Adipose tissue (tissue), 3 donors: ENCODE measurements around the gene TBC1D17. TPM values are rescaled to one million over a fixed set of nuclear protein-coding genes. Genes with fewer than 3 reads are reported as not detected.

Experiments used
- H3K27ac ChIP-seq: one replicate; pipeline ENCODE4 v1.5.1; 2013; ENCODE audit warnings: low read depth, low read length
- WGBS, 3 donors: extraction: QIAGEN DNeasy Blood & Tissue Kit; methylation state at CpG; one replicate each; pipeline ENCODE4 v1.1.7; 2013; 5-methylcytosine and 5-hydroxymethylcytosine counted together
- polyA plus RNA-seq, 3 donors: library from polyadenylated mRNA; stranded (reverse); fragments of 200-250 nt; gene quantifications; one replicate each; pipeline ENCODE4 v1.2.3, GENCODE V29; 2013
- donor health status: healthy with polysubstance abuse.
- donor health status: Bipolar disorder and iron deficiency.
- donor health status: healthy.

The TBC1D17 gene
- polyA plus RNA-seq, 3 donors = 35.7 to 46.6 (median 37.0) TPM

DNA sequence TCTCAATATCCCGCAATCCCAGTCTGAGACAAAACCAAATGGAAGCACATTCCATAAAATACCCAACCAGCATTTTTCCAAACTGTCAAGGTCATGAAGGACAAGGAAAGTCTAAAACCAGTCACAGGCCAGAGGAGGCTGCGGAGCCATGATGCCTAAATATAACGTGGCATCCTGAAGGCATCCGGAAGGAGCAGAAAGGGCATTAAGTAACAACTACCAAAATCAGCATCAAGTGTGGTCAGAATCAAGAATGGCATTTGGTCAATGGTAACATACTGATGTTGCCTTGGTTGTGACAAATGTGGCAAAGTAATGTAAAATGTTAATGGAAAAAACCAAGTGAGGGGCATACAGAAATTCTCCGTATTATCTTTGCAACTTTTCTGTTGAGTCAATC is 48.0 kb downstream of the TBC1D17 start:
- 96 to 97% (median 97%) methylated on average over 5 of the region's 5 CpGs for WGBS, 3 donors
- H3K27ac ChIP-seq = no peak overlapping the region

DNA sequence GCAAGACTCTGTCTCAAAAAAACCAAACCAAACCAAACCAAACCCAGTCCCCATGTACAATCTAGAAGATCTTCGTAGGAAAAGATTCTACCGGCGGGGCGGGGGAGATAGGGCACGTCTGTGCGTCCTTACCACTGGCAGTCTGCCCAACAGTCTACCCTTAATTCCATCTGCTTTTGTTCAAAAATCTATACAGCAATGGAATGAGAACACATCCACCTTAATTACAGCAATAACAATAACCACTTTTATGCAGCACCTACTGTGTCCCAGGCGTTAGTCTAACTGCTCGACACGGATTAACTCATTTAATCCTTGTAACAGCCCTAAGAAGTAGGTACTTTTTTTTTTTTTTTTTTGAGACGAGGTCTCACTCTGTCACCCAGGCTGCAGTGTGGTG is 49.0 kb downstream of the TBC1D17 start:
- no peak overlapping the region for H3K27ac ChIP-seq
- 91 to 93% (median 93%) methylated on average over 10 of the region's 10 CpGs for WGBS, 3 donors

DNA sequence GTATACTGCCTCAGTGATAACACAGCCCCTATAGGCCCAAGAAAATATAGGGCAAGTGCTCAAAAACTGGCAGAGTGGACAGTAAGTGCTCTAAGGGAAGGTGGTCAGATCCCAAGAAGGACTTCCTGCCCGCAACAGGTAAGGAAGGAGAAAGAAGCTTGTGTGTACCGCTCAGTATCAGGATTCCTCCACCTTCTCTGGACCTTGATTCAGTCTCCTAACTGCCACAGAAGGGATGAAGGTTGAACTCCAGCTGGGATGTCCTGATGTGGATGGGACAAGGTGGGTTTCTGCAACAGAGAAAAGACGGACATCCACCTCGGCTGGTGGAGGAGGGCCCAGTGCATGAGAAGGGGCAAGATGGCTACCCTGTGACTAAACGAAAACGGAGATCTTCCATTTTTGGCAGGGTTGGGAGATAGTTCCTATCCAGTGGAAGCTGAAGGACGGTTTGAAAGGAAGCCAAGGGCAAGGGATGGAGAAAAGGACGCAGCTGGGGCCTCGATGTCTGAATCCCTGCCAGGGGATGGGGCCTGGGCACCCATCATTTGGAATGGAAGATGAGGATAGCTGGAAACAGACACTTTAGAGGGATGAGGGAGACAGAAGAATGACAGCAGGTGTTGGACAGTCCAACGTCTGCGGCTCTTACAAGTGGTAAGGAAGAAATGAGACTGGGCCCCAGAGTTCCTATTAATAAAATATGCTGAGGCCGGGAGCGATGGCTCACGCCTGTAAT is 50.2 kb downstream of the TBC1D17 start:
- WGBS, 3 donors = 82 to 83% (median 83%) methylated on average over 14 of the region's 14 CpGs

DNA sequence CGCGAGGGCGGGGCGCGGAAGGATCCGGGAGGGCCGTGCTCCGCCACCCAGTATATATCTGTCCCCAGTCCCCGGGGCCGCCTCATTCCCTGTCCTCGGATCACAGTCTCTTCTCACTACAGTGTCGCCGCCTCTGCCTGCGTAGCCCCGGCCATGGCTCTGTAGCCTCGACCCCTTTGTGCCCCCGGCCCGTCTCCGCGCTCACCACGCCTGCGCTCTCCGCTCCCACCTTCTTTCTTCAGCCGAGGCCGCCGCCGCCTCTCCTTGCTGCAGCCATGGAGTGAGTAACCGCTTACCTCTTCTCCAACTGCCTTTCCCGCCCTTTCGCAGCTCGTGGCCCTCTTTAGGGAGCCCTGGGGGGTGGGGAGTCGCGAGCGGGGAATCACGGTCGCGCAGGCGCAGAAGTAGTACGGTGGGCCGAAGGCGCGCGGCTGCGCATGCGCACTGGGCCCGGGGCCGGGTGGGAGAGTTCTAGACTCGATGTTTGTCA is 51.7 kb downstream of the TBC1D17 start, which contains the start of the genes ATF5 and NUP62:
Gene ATF5, plus strand, starts transcription at position 85 of the 490 bp plus-strand sequence. CDS start 1,646 bp downstream, outside the sequence.
Gene NUP62, minus strand, starts transcription at position 384 of the 490 bp plus-strand sequence. CDS start 19,697 bp downstream, outside the sequence.
- peak within 1 kb of the TSS; percentile 59 for H3K27ac ChIP-seq
- 0 to 1% (median 1%) methylated on average over 41 to 48 of the region's 48 CpGs for WGBS, 3 donors

More for the DNA sequence above, 50.2 kb downstream of the TBC1D17 start:
- no peak overlapping the region for H3K27ac ChIP-seq

DNA sequence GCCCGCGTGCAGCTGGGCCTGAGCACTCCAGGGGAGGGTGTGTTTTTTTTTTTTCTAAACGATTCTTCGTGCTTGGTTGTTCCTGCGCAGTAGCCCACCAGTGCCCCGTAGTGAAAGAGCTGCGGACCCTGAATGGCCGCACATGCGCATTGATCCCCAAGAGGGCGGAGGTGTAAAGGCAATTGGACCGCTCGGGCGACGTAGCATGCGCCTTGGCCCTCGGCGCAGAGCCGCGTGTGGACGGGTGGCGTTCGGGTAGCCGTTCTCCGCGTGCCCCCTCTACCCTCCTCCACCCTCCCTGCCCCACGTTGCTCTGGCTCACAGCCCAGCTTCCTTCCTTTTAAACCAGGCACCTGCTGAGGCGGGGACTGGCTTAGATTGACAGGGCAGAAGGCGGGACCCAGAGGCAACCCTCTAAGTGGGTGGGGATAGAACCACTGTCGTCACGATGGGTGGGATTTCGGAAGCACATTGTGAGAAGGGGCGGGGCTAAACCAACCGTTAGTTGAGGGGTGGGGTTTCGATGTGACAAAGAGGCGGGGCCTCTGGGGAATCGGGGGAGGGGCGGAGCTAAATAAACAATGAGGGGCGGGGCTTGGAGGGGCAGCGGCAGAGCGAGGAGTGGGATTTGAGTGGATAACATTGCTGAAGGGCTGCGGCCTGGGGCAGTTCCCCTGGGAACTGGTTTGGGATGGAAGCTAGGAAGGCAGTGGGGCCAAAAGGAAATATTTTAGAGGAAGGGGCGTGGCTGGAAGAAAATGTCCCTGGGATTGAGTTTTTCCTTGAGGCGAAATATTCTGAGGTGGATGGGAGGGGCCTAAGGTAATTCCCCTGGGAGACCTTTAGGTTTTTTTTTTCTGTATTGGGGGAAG is 52.3 kb downstream of the TBC1D17 start:
- WGBS, 3 donors = 2 to 4% (median 2%) methylated on average over 43 of the region's 43 CpGs
- no peak overlapping the region for H3K27ac ChIP-seq

DNA sequence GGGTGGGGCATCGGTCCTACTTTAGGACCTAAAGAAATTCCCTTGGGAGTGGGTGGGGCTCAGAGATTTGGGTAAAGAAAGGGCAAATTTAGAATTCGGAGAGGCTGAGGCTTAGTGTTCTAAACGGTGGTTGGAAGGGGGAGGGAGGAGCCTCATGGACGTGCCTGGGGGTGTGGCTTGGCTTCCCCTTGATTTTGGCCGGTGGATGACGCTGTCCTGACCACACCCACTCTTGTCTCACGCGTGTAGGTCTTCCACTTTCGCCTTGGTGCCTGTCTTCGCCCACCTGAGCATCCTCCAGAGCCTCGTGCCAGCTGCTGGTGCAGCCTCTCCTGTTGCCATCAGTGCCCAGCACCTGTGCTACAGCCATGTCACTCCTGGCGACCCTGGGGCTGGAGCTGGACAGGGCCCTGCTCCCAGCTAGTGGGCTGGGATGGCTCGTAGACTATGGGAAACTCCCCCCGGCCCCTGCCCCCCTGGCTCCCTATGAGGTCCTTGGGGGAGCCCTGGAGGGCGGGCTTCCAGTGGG is 53.0 kb downstream of the TBC1D17 start:
- no peak overlapping the region for H3K27ac ChIP-seq
- 59 to 64% (median 61%) methylated on average over 15 of the region's 15 CpGs for WGBS, 3 donors

DNA sequence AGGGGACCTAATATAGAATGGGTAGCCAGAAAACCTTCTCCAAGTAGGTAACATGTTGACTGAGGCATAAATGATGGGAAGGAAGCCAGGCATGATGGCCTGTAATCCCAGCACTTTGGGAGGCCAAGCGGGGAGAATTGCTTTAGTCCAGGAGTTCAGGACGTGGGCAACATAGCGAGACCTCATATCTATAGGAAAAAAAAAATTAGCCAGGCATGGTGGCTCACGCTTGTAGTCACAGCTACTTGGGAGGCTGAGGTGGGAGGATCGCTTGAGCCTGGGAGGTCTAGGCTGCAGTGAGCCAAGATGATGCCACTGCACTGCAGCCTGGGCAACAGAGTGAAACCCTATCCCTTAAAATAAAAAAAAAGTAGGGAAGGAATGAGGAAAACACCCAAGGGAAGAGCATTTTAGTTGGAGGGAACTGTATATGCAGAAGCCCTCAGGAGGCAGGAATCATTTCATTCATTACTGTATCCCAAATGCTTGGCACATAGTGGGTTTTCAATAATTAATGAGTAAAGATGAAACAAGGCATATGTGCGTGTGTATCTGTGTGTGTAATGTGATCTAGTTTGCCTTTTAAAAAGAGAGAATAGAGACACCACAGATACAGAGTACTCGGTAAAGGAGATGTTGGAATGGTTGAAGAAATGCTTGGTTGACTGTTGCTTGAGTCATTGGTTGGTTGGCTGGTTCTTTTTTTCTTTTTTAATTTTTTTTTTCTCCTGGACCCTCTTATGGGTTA is 54.0 kb downstream of the TBC1D17 start:
- WGBS, 3 donors = 91 to 93% (median 92%) methylated on average over 7 of the region's 7 CpGs
- H3K27ac ChIP-seq = no peak overlapping the region

DNA sequence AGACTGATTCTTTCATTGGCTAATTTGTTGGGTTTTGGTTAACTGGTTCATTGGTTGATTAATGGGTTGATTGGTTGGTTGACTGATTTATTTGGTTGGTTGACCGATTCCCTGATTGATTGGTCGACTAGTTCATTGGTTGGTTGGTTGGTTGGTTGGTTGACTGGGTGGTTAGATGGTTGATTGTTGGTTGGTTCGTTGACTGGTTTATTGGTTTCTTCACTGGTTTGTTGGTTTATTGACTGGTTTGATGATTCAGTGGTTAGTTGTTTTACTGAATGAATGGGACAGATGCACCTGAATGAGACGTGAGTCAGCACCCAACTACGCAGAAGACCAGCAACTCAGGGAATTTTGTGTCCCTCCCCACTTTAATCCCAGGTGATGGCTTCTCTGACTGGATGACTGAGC is 54.5 kb downstream of the TBC1D17 start:
- H3K27ac ChIP-seq = no peak overlapping the region
- WGBS, 3 donors = 91 to 96% (median 95%) methylated on average over 5 of the region's 5 CpGs

DNA sequence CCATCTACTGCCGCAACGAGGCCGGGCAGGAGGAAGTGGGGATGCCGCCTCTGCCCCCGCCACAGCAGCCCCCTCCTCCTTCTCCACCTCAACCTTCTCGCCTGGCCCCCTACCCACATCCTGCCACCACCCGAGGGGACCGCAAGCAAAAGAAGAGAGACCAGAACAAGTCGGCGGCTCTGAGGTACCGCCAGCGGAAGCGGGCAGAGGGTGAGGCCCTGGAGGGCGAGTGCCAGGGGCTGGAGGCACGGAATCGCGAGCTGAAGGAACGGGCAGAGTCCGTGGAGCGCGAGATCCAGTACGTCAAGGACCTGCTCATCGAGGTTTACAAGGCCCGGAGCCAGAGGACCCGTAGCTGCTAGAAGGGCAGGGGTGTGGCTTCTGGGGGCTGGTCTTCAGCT is 55.2 kb downstream of the TBC1D17 start:
- no peak overlapping the region for H3K27ac ChIP-seq
- 84 to 95% (median 90%) methylated on average over 19 to 25 of the region's 25 CpGs for WGBS, 3 donors

DNA sequence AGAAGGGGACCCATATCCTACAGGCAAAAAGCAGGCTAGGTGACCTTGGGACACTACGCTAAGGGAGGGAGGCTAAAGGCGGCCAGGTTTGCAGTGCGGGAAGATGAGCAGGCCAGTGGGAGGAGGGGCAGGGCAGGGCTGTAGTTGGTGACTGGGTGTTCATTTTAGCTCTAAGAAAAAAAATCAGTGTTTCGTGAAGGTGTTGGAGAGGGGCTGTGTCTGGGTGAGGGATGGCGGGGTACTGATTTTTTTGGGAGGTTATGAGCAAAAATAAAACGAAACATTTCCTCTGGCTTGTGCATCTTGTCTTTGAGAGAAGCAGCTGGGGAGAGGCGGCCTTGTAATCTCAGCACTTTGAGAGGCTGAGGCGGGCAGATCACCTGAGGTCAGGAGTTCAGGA is 56.1 kb downstream of the TBC1D17 start:
- H3K27ac ChIP-seq = no peak overlapping the region
- 75 to 90% (median 86%) methylated on average over 8 of the region's 8 CpGs for WGBS, 3 donors

DNA sequence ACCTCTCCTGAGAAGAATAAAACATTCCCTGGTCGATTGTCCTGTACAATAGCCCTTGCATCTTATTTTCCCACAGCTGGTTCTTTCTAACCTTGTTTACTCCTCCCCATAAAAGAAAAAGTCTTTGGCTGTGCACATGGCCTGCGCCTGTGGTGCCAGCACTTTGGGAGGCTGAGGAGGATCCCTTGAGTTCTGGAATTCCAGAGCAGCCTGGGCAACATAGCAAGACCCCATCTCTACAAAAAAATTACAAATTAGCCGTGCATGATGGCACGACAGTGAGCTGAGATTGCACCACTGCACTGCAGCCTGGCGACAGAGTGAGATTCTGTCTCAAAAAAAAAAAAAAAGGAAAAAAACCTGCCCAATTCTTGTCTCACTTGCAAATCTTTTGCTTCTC is 59.0 kb downstream of the TBC1D17 start:
- 59 to 74% (median 67%) methylated on average over 5 of the region's 5 CpGs for WGBS, 3 donors
- no peak overlapping the region for H3K27ac ChIP-seq

DNA sequence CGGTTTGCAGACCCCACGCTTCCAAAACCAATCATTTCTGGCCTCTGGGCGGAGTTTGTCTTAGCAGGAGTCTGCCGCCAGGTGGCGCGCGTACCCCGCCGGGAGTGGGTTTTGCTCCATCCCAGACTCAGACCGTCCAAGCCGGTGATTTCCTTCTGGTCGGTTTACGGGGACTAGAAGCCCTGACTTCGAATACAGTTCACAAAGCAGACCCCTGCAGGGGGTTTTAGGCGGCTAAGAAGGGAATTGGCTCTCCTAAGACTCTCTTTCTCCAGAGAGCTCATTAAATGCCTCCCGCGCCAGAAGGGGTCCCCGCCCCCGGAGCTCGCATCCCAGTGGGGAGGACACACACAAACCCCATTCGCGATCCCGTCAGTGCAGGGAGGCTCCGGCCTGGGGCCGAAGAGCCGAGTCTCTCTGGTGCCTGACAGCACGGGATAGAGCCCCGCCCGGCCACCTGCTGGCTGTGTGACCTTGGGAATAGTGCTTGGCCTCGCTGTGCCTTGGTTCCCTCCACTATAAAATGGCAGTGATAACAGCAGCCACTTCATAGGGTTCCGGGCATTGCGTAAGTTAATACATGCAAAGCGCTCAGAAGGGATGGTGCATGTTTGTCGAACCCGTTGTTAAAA is 60.4 kb downstream of the TBC1D17 start:
- no peak overlapping the region for H3K27ac ChIP-seq
- WGBS, 3 donors = 10 to 20% (median 19%) methylated on average over 35 of the region's 35 CpGs

Other genes starting within 250 kb of the TBC1D17 start
- gene RRAS, start 237.6 kb upstream of the TBC1D17 start, polyA plus RNA-seq = 100 to 1,000 TPM in 2 of 3 donors, 10 to 100 TPM in 1; 31.9 to 302 (median 198) TPM
- 10 to 100 TPM; 12.7 to 23.5 (median 17.4) TPM for gene SCAF1, start 235.5 kb upstream of the TBC1D17 start, polyA plus RNA-seq
- gene IRF3, start 211.8 kb upstream of the TBC1D17 start, polyA plus RNA-seq = 10 to 100 TPM; 45.8 to 76.0 (median 56.6) TPM
- gene BCL2L12, start 211.8 kb upstream of the TBC1D17 start, polyA plus RNA-seq = 10 to 100 TPM; 14.1 to 18.4 (median 15.4) TPM
- 100 to 1,000 TPM in 2 of 3 donors, 10 to 100 TPM in 1; 80.2 to 153 (median 118) TPM for gene PRMT1, start 200.4 kb upstream of the TBC1D17 start, polyA plus RNA-seq
- gene ADM5, start 188.1 kb upstream of the TBC1D17 start, polyA plus RNA-seq = 1 to 10 TPM; 1.0 to 2.5 (median 1.0) TPM
- gene CPT1C, start 186.6 kb upstream of the TBC1D17 start, polyA plus RNA-seq = 10 to 100 TPM in 1 of 3 donors, 1 to 10 TPM in 2; 1.8 to 12.1 (median 3.2) TPM
- 1 to 10 TPM in 2 of 3 donors, under 1 TPM in 1; 0.22 to 2.5 (median 1.1) TPM for gene TSKS, start 114.4 kb upstream of the TBC1D17 start, polyA plus RNA-seq
- 10 to 100 TPM; 49.3 to 82.4 (median 75.9) TPM for gene AP2A1, start 110.7 kb upstream of the TBC1D17 start, polyA plus RNA-seq
- 10 to 100 TPM; 19.3 to 21.8 (median 20.9) TPM for gene FUZ, start 64.4 kb upstream of the TBC1D17 start, polyA plus RNA-seq
- gene MED25, start 59.4 kb upstream of the TBC1D17 start, polyA plus RNA-seq = 10 to 100 TPM; 21.8 to 38.8 (median 22.4) TPM
- gene PTOV1, start 26.5 kb upstream of the TBC1D17 start, polyA plus RNA-seq = 10 to 100 TPM; 69.1 to 76.8 (median 73.5) TPM
- 10 to 100 TPM; 29.7 to 50.9 (median 45.8) TPM for gene PNKP, start 10.1 kb upstream of the TBC1D17 start, polyA plus RNA-seq
- 10 to 100 TPM; 21.6 to 43.5 (median 41.7) TPM for gene AKT1S1, start 347 bp upstream of the TBC1D17 start, polyA plus RNA-seq
- gene IL4I1, start 19.2 kb downstream of the TBC1D17 start, polyA plus RNA-seq = 1 to 10 TPM in 1 of 3 donors, under 1 TPM in 1, not detected in 1; 0.63 to 1.5 TPM
- gene ATF5, start 51.5 kb downstream of the TBC1D17 start, polyA plus RNA-seq = 10 to 100 TPM; 37.0 to 77.0 (median 41.7) TPM
- gene NUP62, start 51.8 kb downstream of the TBC1D17 start, polyA plus RNA-seq = 10 to 100 TPM; 15.0 to 22.3 (median 16.4) TPM
- 1 to 10 TPM in 2 of 3 donors, under 1 TPM in 1; 0.35 to 3.2 (median 1.9) TPM for gene SIGLEC11, start 83.5 kb downstream of the TBC1D17 start, polyA plus RNA-seq
- gene VRK3, start 147.7 kb downstream of the TBC1D17 start, polyA plus RNA-seq = 10 to 100 TPM; 20.0 to 25.9 (median 25.6) TPM
- gene ZNF473, start 148.3 kb downstream of the TBC1D17 start, polyA plus RNA-seq = 1 to 10 TPM; 2.1 to 2.5 (median 2.4) TPM